ENCODE data around the gene CBL.

Gene CBL

GRCh38 chr11:119350302-119350701 is 144.2 kb downstream of the CBL start:
- no peaks in the 10 kb centered on the region for H3K9me3 ChIP-seq (ENCODE audit: control insufficient read depth, insufficient read depth, low read depth, low read length)
- ChIA-PET CTCF (interaction anchor here (0.6 to 1.0 kb wide), 3 partner anchors 10 to 27 kb away, joined by 3 to 5 read pairs (median 5); partner anchors contain the start of gene C1QTNF5), POLR2A (interaction anchor here (0.6 kb wide), 1 partner anchor 12 kb away, joined by 9 read pairs; no protein-coding TSS in a partner anchor)
- H3K4me1 ChIP-seq (ENCODE audit: control insufficient read depth, insufficient read depth, low read length) = no peaks in the 10 kb centered on the region; the same call in 1 of the 2 replicates
- TF ChIP-seq ZNF76 (tag by site-specific recombination; IDR thresholded peaks at IDR 0.05; ENCODE audit: borderline replicate concordance, low read depth) (no peak), ZNF350 (tag by site-specific recombination; IDR thresholded peaks at IDR 0.05) (no peak), ZNF266 (tag by site-specific recombination; IDR thresholded peaks at IDR 0.05; ENCODE audit: low read depth) (no peak), ZNF362 (tag by site-specific recombination; IDR thresholded peaks at IDR 0.05) (no peak), ZNF426 (tag by site-specific recombination; IDR thresholded peaks at IDR 0.05) (no peak), KLF8 (tag by site-specific recombination; IDR thresholded peaks at IDR 0.05) (no peak), ZNF24 (tag by site-specific recombination; IDR thresholded peaks at IDR 0.05) (no peak), ZNF112 (tag by site-specific recombination; IDR thresholded peaks at IDR 0.05) (no peak), SP7 (tag by site-specific recombination; IDR thresholded peaks at IDR 0.05) (no peak), ZNF555 (tag by site-specific recombination; conservative IDR thresholded peaks at IDR 0.05) (no peak), ZNF26 (tag by site-specific recombination; IDR thresholded peaks at IDR 0.05) (no peak), ZNF214 (tag by site-specific recombination; IDR thresholded peaks at IDR 0.05; ENCODE audit: borderline replicate concordance) (no peak), ZNF169 (tag by site-specific recombination; IDR thresholded peaks at IDR 0.05) (no peak)
- TF ChIP-seq, protein P1, sequence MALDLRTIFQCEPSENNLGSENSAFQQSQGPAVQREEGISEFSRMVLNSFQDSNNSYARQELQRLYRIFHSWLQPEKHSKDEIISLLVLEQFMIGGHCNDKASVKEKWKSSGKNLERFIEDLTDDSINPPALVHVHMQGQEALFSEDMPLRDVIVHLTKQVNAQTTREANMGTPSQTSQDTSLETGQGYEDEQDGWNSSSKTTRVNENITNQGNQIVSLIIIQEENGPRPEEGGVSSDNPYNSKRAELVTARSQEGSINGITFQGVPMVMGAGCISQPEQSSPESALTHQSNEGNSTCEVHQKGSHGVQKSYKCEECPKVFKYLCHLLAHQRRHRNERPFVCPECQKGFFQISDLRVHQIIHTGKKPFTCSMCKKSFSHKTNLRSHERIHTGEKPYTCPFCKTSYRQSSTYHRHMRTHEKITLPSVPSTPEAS (tag by site-specific recombination; IDR thresholded peaks at IDR 0.05) = no peak
- TF ChIP-seq, protein P2, sequence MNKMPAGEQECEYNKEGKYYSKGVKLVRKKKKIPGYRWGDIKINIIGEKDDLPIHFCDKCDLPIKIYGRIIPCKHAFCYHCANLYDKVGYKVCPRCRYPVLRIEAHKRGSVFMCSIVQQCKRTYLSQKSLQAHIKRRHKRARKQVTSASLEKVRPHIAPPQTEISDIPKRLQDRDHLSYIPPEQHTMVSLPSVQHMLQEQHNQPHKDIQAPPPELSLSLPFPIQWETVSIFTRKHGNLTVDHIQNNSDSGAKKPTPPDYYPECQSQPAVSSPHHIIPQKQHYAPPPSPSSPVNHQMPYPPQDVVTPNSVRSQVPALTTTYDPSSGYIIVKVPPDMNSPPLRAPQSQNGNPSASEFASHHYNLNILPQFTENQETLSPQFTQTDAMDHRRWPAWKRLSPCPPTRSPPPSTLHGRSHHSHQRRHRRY (tag by site-specific recombination; IDR thresholded peaks at IDR 0.05) = no peak
- H3K4me3 ChIP-seq (ENCODE audit: low read depth, low read length) = no peak overlapping the region
- H3K36me3 ChIP-seq (ENCODE audit: control insufficient read depth in 2 of 2, insufficient read depth in 1 of 2, low read length in 2 of 2) = peaks cover 0 to 3% of the 10 kb centered on the region in 2 experiments; a peak in 1 of 3 replicates
- no peak overlapping the region for H3K27ac ChIP-seq (ENCODE audit: extremely low read depth, low read depth, low read length)

DNA sequence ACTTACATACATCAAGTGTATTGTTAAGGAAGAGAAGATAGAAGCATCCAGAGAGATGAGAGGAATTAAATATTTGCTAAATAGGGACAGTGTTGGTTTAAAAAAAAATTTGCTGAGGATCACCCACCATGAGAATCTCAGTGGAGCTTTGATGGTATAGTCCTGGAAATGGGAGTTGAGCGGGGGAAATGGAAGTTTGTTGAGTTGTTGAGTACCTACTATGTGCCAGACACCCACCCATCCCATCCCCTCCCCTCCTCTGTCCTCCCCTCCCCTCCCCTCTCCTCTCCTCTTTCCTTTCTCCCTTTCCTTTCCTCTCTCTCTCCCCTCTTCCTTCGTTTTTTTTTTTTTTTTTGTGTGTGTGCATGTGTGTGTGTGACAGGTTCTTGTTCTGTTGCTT is 145.1 kb downstream of the CBL start:
- ChIA-PET POLR2A (no interaction called here), CTCF (interaction anchor here (1.7 kb wide), 1 partner anchor 17 kb away, joined by 3 read pairs; no protein-coding TSS in a partner anchor)
- TF ChIP-seq, protein P3, sequence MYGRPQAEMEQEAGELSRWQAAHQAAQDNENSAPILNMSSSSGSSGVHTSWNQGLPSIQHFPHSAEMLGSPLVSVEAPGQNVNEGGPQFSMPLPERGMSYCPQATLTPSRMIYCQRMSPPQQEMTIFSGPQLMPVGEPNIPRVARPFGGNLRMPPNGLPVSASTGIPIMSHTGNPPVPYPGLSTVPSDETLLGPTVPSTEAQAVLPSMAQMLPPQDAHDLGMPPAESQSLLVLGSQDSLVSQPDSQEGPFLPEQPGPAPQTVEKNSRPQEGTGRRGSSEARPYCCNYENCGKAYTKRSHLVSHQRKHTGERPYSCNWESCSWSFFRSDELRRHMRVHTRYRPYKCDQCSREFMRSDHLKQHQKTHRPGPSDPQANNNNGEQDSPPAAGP (tag by site-specific recombination; IDR thresholded peaks at IDR 0.05) = no peak
- TF ChIP-seq, protein P4, sequence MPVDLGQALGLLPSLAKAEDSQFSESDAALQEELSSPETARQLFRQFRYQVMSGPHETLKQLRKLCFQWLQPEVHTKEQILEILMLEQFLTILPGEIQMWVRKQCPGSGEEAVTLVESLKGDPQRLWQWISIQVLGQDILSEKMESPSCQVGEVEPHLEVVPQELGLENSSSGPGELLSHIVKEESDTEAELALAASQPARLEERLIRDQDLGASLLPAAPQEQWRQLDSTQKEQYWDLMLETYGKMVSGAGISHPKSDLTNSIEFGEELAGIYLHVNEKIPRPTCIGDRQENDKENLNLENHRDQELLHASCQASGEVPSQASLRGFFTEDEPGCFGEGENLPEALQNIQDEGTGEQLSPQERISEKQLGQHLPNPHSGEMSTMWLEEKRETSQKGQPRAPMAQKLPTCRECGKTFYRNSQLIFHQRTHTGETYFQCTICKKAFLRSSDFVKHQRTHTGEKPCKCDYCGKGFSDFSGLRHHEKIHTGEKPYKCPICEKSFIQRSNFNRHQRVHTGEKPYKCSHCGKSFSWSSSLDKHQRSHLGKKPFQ (tag by site-specific recombination; IDR thresholded peaks at IDR 0.05) = no peak
- no peak for TF ChIP-seq HOXC10 (CRISPR knock-in tag; IDR thresholded peaks at IDR 0.05)
- Histone ChIP-seq H3K36me3 (ENCODE audit: control insufficient read depth in 2 of 2, insufficient read depth in 1 of 2, low read length in 2 of 2) (peaks cover 0 to 9% of the 10 kb centered on the region in 2 experiments; a peak in 1 of 3 replicates), H3K4me1 (ENCODE audit: control insufficient read depth, insufficient read depth, low read length) (no peaks in the 10 kb centered on the region; the same call in 1 of the 2 replicates), H3K27ac (ENCODE audit: extremely low read depth, low read depth, low read length) (no peak overlapping the region), H3K4me3 (ENCODE audit: low read depth, low read length) (no peak overlapping the region), H3K9me3 (ENCODE audit: control insufficient read depth, insufficient read depth, low read depth, low read length) (no peaks in the 10 kb centered on the region)
